Mesodermal cell (in vitro differentiated cells): ENCODE measurements around the gene RC3H1.
"Not testable (repeated sequence)": the region's sequence is repeated elsewhere in the genome, so short reads cannot be mapped to it uniquely, and the experiment has no call there.

Experiments
- H3K27ac ChIP-seq: 2 replicates; pipeline ENCODE4 v1.7.0; 2013; ENCODE audit warnings: mild to moderate bottlenecking, low read depth, low read length, moderate library complexity; ENCODE audit not compliant: severe bottlenecking
- H3K36me3 ChIP-seq: 2 replicates; pipeline ENCODE4 v1.7.1; 2013; ENCODE audit warnings: mild to moderate bottlenecking, low read length, moderate library complexity; ENCODE audit not compliant: control insufficient read depth, insufficient read depth
- H3K4me1 ChIP-seq: one replicate; pipeline ENCODE4 v1.7.1; 2013; ENCODE audit warnings: mild to moderate bottlenecking, low read length; ENCODE audit not compliant: insufficient read depth, control insufficient read depth, poor library complexity, severe bottlenecking
- H3K4me3 ChIP-seq: 2 replicates; pipeline ENCODE4 v1.7.0; 2013; ENCODE audit warnings: low read length, control low read depth, mild to moderate bottlenecking; ENCODE audit not compliant: insufficient read depth, poor library complexity, severe bottlenecking; ENCODE audit errors: extremely low read depth
- H3K9me3 ChIP-seq: 2 replicates; pipeline ENCODE4 v1.7.1; 2013; ENCODE audit warnings: mild to moderate bottlenecking, low read length, moderate library complexity; ENCODE audit not compliant: control insufficient read depth
- WGBS, 2 experiments: methylation state at CpG; one replicate each; pipeline ENCODE4 v1.1.5; 2013; ENCODE audit warnings: missing lambda C conversion rate in 2 of 2; ENCODE audit not compliant: insufficient coverage in 2 of 2; 5-methylcytosine and 5-hydroxymethylcytosine counted together

RC3H1 gene

DNA sequence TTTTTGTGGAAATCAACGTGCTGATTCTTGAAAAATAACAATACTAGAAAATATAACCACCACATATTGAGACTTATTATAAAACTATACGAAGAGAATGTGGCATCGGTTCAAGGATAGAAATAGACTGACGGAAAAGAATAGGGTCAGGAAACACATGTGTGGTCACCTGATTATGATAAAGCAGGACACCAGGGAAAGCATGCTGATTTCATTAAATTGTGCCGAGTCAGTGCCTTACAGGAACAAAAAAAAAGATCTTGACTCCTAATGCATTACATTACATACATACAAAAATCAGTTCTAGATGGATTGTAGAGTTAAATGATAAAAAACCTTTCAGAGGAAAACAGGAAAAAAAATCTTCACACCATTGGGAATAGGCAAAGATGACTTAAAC, 61.5 kb downstream of the RC3H1 start:
- Histone ChIP-seq H3K4me1 (no peaks in the 10 kb centered on the region), H3K9me3 (no peaks in the 10 kb centered on the region), H3K27ac (no peak overlapping the region), H3K4me3 (no peak overlapping the region), H3K36me3 (peaks cover 79% of the 10 kb centered on the region)
- WGBS, 2 experiments: 100% methylated on average over 2 of the region's 5 CpGs; no CpG with 5 or more reads in 1 of the 2 experiments

DNA sequence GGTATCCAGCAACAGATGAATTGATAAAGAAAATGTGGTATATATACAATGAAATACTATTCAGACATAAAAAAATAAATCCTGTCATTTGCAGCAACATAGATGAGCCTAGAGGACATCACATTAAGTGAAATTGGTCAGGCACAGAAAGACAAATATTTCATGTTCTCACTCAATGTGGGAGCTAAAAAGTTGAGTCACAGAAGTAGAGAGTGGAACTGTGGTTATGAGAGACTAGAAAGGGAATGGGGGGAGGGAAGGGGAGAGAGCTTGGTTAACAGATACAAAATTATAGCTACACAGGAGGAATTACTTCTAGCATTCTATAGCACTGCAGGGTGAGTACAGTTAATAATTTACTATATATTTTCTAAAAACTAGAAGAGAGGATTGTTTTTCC, 68.0 kb downstream of the RC3H1 start:
- peaks cover 78% of the 10 kb centered on the region for H3K36me3 ChIP-seq
- no peak overlapping the region for H3K27ac ChIP-seq
- H3K4me3 ChIP-seq: no peak overlapping the region
- no peaks in the 10 kb centered on the region for H3K9me3 ChIP-seq
- no peaks in the 10 kb centered on the region for H3K4me1 ChIP-seq

DNA sequence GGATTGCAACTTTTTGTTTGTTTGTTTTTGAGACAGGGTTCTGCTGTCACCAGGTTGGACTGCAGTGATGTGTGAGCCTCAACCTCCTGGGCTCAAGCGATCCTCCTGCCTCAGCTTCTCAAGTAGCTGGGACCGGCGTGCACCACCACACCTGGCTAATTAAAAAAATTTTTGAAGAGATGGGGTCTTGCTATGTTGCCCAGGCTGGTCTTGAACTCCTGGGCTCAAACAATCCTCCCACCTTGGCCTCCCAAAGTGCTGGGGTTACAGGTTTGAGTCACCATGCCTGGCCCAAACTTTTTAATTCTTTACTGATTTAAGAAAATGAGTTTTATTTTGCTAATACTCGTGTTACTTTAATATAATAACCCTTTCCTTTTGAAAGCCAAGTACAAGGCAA, 73.6 kb downstream of the RC3H1 start:
- Histone ChIP-seq H3K27ac (no peak overlapping the region), H3K9me3 (no peaks in the 10 kb centered on the region), H3K36me3 (peaks cover 83% of the 10 kb centered on the region), H3K4me1 (no peaks in the 10 kb centered on the region), H3K4me3 (no peak overlapping the region)
- WGBS, 2 experiments: 80 to 83% methylated on average over 1 of the region's 4 CpGs

DNA sequence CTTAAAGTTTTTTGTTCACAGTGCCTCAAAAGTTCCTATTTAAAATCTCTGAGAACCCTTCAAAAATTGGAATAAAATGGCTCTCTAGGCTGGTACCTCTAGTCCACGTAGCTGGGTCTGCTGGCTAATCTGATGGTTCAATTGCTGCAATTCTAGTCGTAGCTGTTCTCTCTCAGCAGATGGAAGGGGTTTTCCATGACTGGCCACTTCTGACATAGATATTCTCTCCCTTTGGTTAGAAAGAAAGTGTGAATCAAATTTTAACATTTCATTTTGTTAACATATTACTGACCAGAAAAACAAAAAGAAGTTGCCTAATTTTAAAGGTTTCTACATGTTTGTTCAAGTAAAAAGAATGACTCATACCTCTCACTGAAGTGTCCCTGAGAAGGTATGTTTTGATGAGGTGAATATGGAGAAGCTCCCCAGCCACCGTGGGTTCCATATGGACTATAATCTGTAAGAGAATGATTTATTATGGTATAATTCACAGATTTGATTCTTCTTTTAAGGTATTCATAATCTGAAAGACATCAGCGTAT, 75.7 kb downstream of the RC3H1 start:
- 100% methylated on average over 1 of the region's 4 CpGs for WGBS, 2 experiments
- Histone ChIP-seq H3K9me3 (no peaks in the 10 kb centered on the region), H3K4me3 (no peak overlapping the region), H3K36me3 (peaks cover 89% of the 10 kb centered on the region), H3K4me1 (no peaks in the 10 kb centered on the region), H3K27ac (no peak overlapping the region)

DNA sequence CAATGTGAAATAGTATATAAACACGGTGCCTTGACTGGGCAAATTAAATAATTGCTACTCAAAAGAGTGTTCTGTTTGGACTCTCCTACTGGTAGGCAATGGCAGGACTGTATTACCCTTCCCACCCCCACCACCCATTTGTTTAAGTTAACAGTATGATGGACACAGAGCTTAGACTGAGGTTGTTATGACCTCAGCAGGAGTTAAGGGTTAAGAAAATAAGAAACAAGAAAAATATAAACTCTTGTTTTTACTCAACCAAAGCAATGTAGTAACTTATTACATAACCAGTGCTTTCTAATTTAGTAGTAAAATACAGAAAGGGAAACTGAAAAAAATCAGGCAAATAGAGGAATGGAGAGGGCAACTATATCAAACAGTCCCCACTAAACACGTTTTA, 85.1 kb downstream of the RC3H1 start:
- no peak overlapping the region for H3K4me3 ChIP-seq
- peaks cover 79% of the 10 kb centered on the region for H3K36me3 ChIP-seq
- no peaks in the 10 kb centered on the region for H3K9me3 ChIP-seq
- no peaks in the 10 kb centered on the region for H3K4me1 ChIP-seq
- H3K27ac ChIP-seq: no peak overlapping the region
- 100% methylated on average over 1 of the region's 2 CpGs; no CpG with 5 or more reads in 1 of the 2 experiments for WGBS, 2 experiments

DNA sequence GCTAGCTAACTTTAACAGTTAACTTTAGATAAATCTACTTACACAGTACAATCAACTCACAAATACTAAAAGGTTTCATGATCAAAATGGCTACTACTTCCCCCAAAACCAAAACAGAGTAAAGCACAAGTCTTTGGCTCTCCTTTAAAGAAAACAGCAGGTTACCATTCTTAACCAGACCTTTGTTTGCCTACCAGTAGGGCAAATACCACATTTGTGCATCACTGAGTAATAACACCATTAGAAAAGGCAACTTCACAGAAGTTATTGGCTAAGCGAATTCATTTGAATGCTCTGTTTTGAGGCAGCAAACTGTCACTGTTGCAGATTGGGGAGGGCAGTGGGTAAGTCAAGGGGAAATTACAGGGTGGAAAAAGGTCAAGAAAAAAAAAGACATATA, 87.7 kb downstream of the RC3H1 start:
- peaks cover 66% of the 10 kb centered on the region for H3K36me3 ChIP-seq
- no peaks in the 10 kb centered on the region for H3K9me3 ChIP-seq
- no peak overlapping the region for H3K27ac ChIP-seq
- H3K4me3 ChIP-seq: no peak overlapping the region
- no peaks in the 10 kb centered on the region for H3K4me1 ChIP-seq
- 67 to 100% methylated on average over 1 of the region's 1 CpG for WGBS, 2 experiments

DNA sequence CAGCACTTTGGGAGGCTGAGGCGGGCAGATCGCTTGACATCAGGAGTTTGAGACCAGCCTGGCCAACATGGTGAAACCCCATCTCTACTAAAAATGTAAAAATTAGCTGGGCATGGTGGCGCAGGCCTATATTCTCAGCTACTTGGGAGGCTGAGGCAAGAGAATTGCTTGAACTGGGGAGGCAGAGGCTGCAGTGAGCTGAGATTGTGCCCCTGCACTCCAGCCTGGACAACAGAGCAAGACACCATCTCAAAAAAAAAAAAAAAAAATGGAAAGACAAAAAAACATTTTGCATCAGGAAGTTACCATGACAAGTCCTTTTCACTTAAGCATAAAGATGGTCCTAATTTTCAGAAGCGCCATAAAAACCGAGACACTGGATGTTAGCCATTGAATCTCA, 91.6 kb downstream of the RC3H1 start:
- not testable (repeated sequence) for H3K4me3 ChIP-seq, H3K27ac ChIP-seq, H3K9me3 ChIP-seq, H3K4me1 ChIP-seq
- peaks cover 30% of the 10 kb centered on the region for H3K36me3 ChIP-seq
- WGBS, 2 experiments: 93% methylated on average over 3 of the region's 5 CpGs; no CpG with 5 or more reads in 1 of the 2 experiments

DNA sequence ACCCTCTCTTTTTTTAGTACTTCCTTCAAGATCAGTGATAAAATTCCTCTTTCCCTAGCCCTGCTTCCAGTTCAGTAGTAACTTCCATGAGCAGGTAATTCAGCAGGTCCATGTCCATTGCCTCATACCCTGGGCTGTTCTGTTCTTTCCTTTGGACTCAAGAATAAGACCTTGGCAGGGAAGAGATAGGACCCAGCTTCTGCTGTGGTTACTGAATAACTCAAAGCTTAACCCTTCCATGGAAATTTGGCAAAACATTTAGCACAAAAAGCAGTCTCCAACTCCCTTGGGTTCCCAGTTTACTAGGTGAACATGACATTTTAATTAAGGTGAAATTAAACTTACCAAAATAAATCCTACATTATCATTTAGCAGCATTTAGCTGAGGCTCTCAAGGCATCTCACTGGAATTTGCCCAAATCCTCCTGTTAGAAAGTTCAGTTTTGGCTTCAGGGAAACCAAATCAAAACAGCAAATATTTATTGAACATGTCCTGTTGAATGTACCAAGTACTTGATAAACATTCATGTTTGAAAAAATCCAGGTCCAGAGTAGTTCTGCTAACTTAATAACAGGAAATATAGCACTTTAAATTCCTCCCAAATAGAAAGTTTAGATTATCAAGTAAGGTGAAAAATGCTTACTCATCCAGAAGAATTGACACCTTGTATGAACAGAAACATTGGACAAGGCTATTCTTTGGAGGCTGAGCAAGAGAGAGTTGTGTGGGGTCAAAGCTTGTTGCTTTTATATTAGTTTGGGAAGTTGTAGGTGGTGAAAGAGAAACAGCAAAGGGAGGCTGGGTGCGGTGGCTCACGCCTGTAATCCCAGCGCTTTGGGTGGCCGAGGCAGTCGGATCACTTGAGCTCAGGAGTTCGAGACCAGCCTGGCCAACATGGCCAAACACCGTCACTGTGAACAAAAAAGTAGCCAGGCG, 96.6 kb downstream of the RC3H1 start:
- H3K27ac ChIP-seq: no peak overlapping the region
- no peak overlapping the region for H3K4me3 ChIP-seq
- 92 to 93% methylated on average over 8 of the region's 8 CpGs for WGBS, 2 experiments
- no peaks in the 10 kb centered on the region for H3K36me3 ChIP-seq
- H3K4me1 ChIP-seq: no peaks in the 10 kb centered on the region
- no peaks in the 10 kb centered on the region for H3K9me3 ChIP-seq

DNA sequence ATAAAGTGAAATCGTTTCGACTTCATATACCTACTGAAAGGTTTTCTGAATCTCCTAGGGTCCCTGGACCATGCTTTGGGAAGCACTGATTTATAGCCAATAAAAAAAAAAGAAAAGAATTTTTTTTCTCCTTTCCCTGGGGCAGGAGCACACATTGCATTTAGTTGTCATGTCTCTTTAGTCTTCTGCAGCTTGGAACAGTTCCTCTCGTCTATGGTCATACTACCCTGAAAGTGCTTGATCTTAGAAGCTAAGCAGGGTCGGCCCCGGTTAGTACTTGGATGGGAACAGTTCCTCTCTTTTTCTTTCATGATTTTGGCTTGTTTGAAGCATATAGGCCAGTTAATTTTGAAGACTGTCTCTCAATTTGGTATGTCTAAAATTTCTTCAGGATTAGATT, 101.3 kb downstream of the RC3H1 start:
- no peak overlapping the region for H3K27ac ChIP-seq
- H3K4me1 ChIP-seq: no peaks in the 10 kb centered on the region
- no peak overlapping the region for H3K4me3 ChIP-seq
- no peaks in the 10 kb centered on the region for H3K36me3 ChIP-seq
- no peaks in the 10 kb centered on the region for H3K9me3 ChIP-seq
- WGBS, 2 experiments: 82 to 95% methylated on average over 3 of the region's 5 CpGs

DNA sequence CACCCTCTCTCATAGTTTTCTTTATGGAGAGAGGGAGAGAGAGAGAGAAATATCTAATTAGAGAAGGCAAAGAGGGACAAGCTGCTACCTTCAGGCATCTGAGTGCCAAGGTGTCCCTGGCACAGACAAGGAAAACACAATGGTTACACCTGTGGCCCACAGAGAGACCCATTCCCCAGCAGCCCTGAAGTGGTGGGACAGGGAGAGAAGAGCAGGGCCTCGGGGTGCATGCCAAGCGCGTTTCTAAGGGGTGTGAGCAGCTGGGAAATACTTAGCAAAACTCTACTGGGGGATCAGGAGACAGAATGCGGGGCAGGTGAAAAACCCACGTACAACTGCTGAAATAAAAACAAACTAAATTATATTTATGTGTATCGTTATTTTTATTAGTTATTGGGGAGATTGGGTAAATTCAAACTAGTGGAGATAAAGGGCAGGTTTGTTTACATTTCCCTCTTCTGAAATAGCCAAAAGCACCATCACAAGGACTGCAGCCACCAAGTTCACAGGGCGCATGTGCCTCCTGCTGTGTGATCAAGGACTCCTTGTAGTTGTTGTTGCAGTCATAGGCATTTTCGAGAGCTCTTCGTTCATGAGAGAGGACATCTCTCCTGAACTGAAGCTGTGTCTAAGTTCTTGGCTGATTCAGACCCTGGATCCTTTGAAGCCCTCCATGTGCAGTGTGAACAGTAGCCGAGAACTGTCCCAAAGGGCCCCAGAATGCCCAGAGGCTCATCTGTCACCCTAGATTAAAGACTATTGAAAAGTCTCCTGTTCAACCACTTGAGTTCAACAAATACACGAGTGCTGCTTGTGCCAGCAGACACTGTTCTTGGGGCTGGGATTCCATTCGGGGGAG, 104.3 kb downstream of the RC3H1 start:
- Histone ChIP-seq H3K9me3 (no peaks in the 10 kb centered on the region), H3K36me3 (no peaks in the 10 kb centered on the region), H3K4me1 (no peaks in the 10 kb centered on the region), H3K27ac (no peak overlapping the region), H3K4me3 (no peak overlapping the region)
- 75 to 85% methylated on average over 6 to 7 of the region's 12 CpGs for WGBS, 2 experiments
